Ishikawa (cell line): ENCODE data around the gene ZNF793.

Experiments
- CEBPB ChIP-seq: IDR thresholded peaks from 2 replicates; pipeline ENCODE4 v1.6.1; 2012
- CREB1 ChIP-seq: IDR thresholded peaks from 2 replicates; pipeline ENCODE4 v1.6.1; 2012; ENCODE audit warnings: low read depth
- EGR1 ChIP-seq: IDR thresholded peaks from 2 replicates; pipeline ENCODE4 v1.6.1; 2012
- EP300 ChIP-seq: IDR thresholded peaks from 2 replicates; pipeline ENCODE4 v1.6.1; 2012; ENCODE audit warnings: borderline replicate concordance
- FOXM1 ChIP-seq: IDR thresholded peaks from 2 replicates; pipeline ENCODE4 v1.6.1; 2012; ENCODE audit warnings: low read depth, borderline replicate concordance
- MAX ChIP-seq: IDR thresholded peaks from 2 replicates; pipeline ENCODE4 v1.6.1; 2012
- NFIC ChIP-seq: IDR thresholded peaks from 2 replicates; pipeline ENCODE4 v1.6.1; 2012
- RAD21 ChIP-seq: IDR thresholded peaks from 2 replicates; pipeline ENCODE4 v1.6.1; 2012; ENCODE audit warnings: low read depth
- REST ChIP-seq: IDR thresholded peaks from 2 replicates; pipeline ENCODE4 v1.6.1; 2012; ENCODE audit warnings: low read depth, mild to moderate bottlenecking
- TAF1 ChIP-seq: IDR thresholded peaks from 2 replicates; pipeline ENCODE4 v1.6.1; 2012; ENCODE audit warnings: low read depth, mild to moderate bottlenecking
- TCF12 ChIP-seq: IDR thresholded peaks from 2 replicates; pipeline ENCODE4 v1.6.1; 2012; ENCODE audit warnings: low read depth
- TEAD4 ChIP-seq: IDR thresholded peaks from 2 replicates; pipeline ENCODE4 v1.6.1; 2012
- USF1 ChIP-seq: IDR thresholded peaks from 2 replicates; pipeline ENCODE4 v1.6.1; 2012
- YY1 ChIP-seq: IDR thresholded peaks from 2 replicates; pipeline ENCODE4 v1.6.1; 2012; ENCODE audit warnings: low read depth
- ZBTB7A ChIP-seq: IDR thresholded peaks from 2 replicates; pipeline ENCODE4 v1.6.1; 2012; ENCODE audit warnings: low read depth

The ZNF793 gene

DNA sequence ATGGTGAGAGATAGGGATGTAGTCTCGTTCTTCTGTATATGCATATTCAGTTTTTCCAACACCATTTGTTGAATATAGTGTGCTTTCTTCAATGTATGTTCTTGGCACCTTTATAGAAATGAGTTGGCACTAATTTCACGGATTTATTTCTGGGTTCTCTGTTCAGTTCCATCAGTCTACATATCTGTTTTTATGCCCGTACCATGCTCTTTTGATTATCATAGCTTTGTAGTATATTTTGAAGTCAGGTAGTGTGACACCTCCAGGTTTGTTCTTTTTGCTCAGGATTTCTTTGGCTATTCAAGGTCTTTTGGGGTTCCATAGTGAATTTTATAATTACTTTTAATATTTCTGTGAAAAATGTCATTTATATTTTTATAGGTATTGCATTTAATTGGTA, 14.5 kb upstream of the ZNF793 start:
- TF ChIP-seq CEBPB, result no peak
- no peak for TF ChIP-seq RAD21
- no peak for TF ChIP-seq USF1
- no peak for TF ChIP-seq MAX
- no peak for TF ChIP-seq TEAD4
- no peak for TF ChIP-seq TCF12
- TF ChIP-seq YY1, result no peak
- no peak for TF ChIP-seq TAF1

DNA sequence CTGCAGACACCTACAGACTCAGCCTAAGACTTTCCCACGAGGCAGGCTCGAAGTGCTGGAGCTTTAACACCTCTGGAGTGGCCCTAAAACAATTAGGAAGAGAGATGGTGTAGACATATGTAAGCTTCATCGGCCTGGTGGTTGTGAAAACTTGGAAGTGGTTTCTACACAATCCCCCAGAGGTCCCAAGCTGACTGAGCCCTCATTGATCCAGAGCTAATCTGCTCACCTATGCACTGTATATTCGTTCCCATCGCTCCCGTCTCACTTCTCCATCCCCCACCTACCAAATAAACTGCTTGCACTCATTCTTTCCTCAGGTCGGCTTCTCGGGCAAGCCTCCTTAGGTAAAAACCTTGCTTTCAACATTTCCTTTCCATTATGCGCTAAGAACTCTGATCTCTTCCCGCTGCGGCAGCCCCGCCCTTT, 767 bp upstream of the ZNF793 start:
- no peak for TF ChIP-seq TEAD4
- no peak for TF ChIP-seq TCF12
- no peak for TF ChIP-seq ZBTB7A
- no peak for TF ChIP-seq NFIC
- TF ChIP-seq EGR1, result no peak
- no peak for TF ChIP-seq FOXM1
- no peak for TF ChIP-seq CEBPB
- TF ChIP-seq MAX, result no peak
- TF ChIP-seq USF1, result no peak
- TF ChIP-seq RAD21, result no peak
- TF ChIP-seq TAF1, result no peak
- no peak for TF ChIP-seq CREB1
- no peak for TF ChIP-seq EP300
- TF ChIP-seq REST, result no peak
- no peak for TF ChIP-seq YY1

GRCh38 chr19:37507167-37507464, 377 bp downstream of the ZNF793 start:
- TF ChIP-seq TCF12 (no peak), ZBTB7A (no peak), TEAD4 (no peak)

DNA sequence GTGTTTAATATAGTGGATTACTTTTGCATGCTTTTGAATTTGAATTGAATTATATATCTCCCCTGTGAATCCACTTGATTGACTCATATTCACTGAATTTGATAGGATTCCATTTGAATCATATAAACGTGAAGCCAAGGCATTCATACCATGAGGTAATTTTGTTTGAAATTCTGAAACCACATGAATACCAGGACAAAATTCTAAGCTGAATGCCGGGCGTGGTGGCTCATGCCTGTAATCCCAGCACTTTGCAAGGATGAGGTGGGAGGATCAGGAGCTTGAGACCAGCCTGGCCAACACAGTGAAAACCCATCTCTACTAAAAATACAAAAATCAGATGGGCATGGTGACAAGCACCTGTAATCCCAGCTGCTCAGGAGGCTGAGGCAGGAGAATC, 4.4 kb downstream of the ZNF793 start:
- TF ChIP-seq ZBTB7A (no peak), CREB1 (no peak), TAF1 (no peak), MAX (no peak), FOXM1 (no peak), REST (no peak), EP300 (no peak), TCF12 (no peak)

DNA sequence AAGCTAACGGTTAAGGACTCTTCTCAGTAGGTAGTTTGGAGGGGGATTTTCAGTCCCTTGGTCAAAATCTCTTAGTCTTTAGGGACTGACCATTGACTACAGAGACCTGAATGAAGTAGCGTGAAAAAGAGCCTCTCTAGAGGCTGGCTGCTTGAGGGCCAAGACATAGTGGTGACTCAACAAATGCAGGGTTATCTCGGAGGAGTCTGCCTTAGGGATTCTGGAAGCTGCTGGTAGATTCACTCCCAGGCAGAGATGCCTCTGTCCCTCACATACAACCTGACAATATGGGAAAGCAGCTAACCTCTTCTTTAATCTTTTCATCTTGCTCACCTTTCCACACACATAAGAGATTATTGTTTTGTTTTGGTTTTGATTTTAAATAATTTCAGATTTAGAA, 5.1 kb downstream of the ZNF793 start:
- TF ChIP-seq EGR1, result no peak
- TF ChIP-seq CREB1, result no peak
- no peak for TF ChIP-seq USF1
- no peak for TF ChIP-seq TCF12
- TF ChIP-seq YY1, result no peak
- TF ChIP-seq EP300, result no peak
- no peak for TF ChIP-seq FOXM1
- no peak for TF ChIP-seq CEBPB

GRCh38 chr19:37513397-37513796, 6.7 kb downstream of the ZNF793 start:
- TF ChIP-seq USF1 (no peak), TCF12 (no peak), REST (no peak), RAD21 (no peak)
